Smooth muscle cell (in vitro differentiated cells): ENCODE data around the gene TMED10. TPM values are rescaled to one million over a fixed set of nuclear protein-coding genes. Genes with fewer than 3 reads are reported as not detected.
A peak's percentile ranks its signal among the peaks of the same experiment; 100 is the strongest.

Experiments
- DNase-seq: peaks from one replicate; lab custom pipeline; 2025; ENCODE audit not compliant: unreplicated experiment; lab: John Stamatoyannopoulos, UW
- H2AFZ ChIP-seq: fragments of 200-600 bp; sonication (generic); 2 replicates; pipeline ENCODE4 v1.6.0; 2016; ENCODE audit warnings: antibody characterized with exemption, low read depth, mild to moderate bottlenecking
- H3F3A ChIP-seq: fragments of 200-600 bp; sonication (generic); 2 replicates; pipeline ENCODE4 v1.6.0; 2017; ENCODE audit warnings: antibody characterized with exemption, low read depth
- H3K27ac ChIP-seq: fragments of 200-600 bp; sonication (generic); 2 replicates; pipeline ENCODE4 v1.5.1; 2016; ENCODE audit warnings: low read depth, mild to moderate bottlenecking
- H3K27me3 ChIP-seq: fragments of 200-600 bp; sonication (generic); 2 replicates; pipeline ENCODE4 v1.6.1; 2016; ENCODE audit warnings: low read depth, mild to moderate bottlenecking
- H3K36me3 ChIP-seq: fragments of 200-600 bp; sonication (generic); 2 replicates; pipeline ENCODE4 v1.5.1; 2016; ENCODE audit warnings: low read depth
- H3K4me1 ChIP-seq: fragments of 200-600 bp; sonication (generic); 2 replicates; pipeline ENCODE4 v1.5.1; 2016; ENCODE audit warnings: low read depth
- H3K4me2 ChIP-seq: fragments of 200-600 bp; sonication (generic); 2 replicates; pipeline ENCODE4 v1.6.0; 2016; ENCODE audit warnings: mild to moderate bottlenecking
- H3K4me3 ChIP-seq: fragments of 200-600 bp; sonication (generic); 2 replicates; pipeline ENCODE4 v1.5.1; 2016; ENCODE audit warnings: mild to moderate bottlenecking
- H3K79me2 ChIP-seq: fragments of 200-600 bp; sonication (generic); 2 replicates; pipeline ENCODE4 v1.6.0; 2016; ENCODE audit warnings: low read depth, mild to moderate bottlenecking
- H3K9ac ChIP-seq: fragments of 200-600 bp; sonication (generic); 2 replicates; pipeline ENCODE4 v1.6.0; 2016; ENCODE audit warnings: low read depth
- H3K9me3 ChIP-seq: fragments of 200-600 bp; sonication (generic); replicated peaks from 2 replicates; pipeline ENCODE4 v1.5.1; 2016; ENCODE audit warnings: low read depth
- H4K20me1 ChIP-seq: fragments of 200-600 bp; sonication (generic); 2 replicates; pipeline ENCODE4 v1.6.0; 2016; ENCODE audit warnings: low read depth
- CTCF ChIP-seq: fragments of 200-600 bp; sonication (generic); IDR thresholded peaks from 2 replicates; pipeline ENCODE4 v1.5.1; 2017; ENCODE audit warnings: borderline replicate concordance, mild to moderate bottlenecking, antibody characterized with exemption; ENCODE audit not compliant: insufficient read depth, poor library complexity, severe bottlenecking
- WGBS: methylation state at CpG from one replicate; pipeline ENCODE4 v1.1.7; 2016; ENCODE audit warnings: low lambda C conversion rate; 5-methylcytosine and 5-hydroxymethylcytosine counted together
- polyA plus RNA-seq: library from polyadenylated mRNA; unstranded; fragments of >200 nt; fragmentation: Nextera tagmentation; extraction: Ambion mirVana; gene quantifications from 2 replicates; pipeline ENCODE4 v1.2.1, GENCODE V29; 2016
- total RNA-seq: library from RNA; depleted of rRNA; stranded (reverse); fragments of >200 nt; gene quantifications from 2 replicates; pipeline ENCODE4 v1.2.3, GENCODE V29; 2014

The TMED10 gene
- total RNA-seq (566 and 645 TPM in 2 replicates), polyA plus RNA-seq (403 and 473 TPM in 2 replicates)

GRCh38 chr14:75176142-75176820 lies at the start of gene TMED10:
TMED10 (minus strand) TSS chr14:75176612; CDS start chr14:75176579, 33 bp downstream.
- Histone ChIP-seq H3K27ac (peak within 1 kb of the TSS; percentile 98), H3K4me2 (peak within 1 kb of the TSS; percentile 96), H3K79me2 (peaks cover 50% of the 10 kb centered on the region), H3K4me1 (peaks cover 7% of the 10 kb centered on the region), H3K36me3 (no peaks in the 10 kb centered on the region), H4K20me1 (peaks cover 38% of the 10 kb centered on the region), H2AFZ (peak within 1 kb of the TSS; percentile 90), H3K4me3 (peak within 1 kb of the TSS; percentile 80), H3K9ac (peak within 1 kb of the TSS; percentile 100), H3K9me3 (no peaks in the 10 kb centered on the region), H3F3A (no peaks in the 10 kb centered on the region), H3K27me3 (no peaks in the 10 kb centered on the region)
- peak; percentile 59 for DNase-seq
- TF ChIP-seq CTCF, result no peak
- under 1% methylated on average over 49 of the region's 49 CpGs for WGBS

- Histone ChIP-seq H3K9me3 (no peaks in the 10 kb centered on the region), H2AFZ (no peak overlapping the region), H3K4me1 (peaks cover 26% of the 10 kb centered on the region), H3F3A (peaks cover 10% of the 10 kb centered on the region), H3K27ac (no peak overlapping the region), H3K36me3 (no peaks in the 10 kb centered on the region), H3K4me2 (no peak overlapping the region), H3K4me3 (no peak overlapping the region), H4K20me1 (no peaks in the 10 kb centered on the region), H3K9ac (no peak overlapping the region), H3K27me3 (no peaks in the 10 kb centered on the region), H3K79me2 (no peaks in the 10 kb centered on the region)
- no peak for TF ChIP-seq CTCF
- no peak for DNase-seq
- WGBS, result 85% methylated on average over 2 of the region's 2 CpGs
Observed at GRCh38 chr14:75224561-75224960, 48.1 kb upstream of the TMED10 start.

GRCh38 chr14:75223664-75224154 lies 47.3 kb upstream of the TMED10 start:
- 8% methylated on average over 4 of the region's 4 CpGs for WGBS
- Histone ChIP-seq H3K9me3 (no peaks in the 10 kb centered on the region), H3K79me2 (no peaks in the 10 kb centered on the region), H3F3A (peaks cover 10% of the 10 kb centered on the region), H3K4me2 (peak overlapping the region; percentile 52), H3K9ac (no peak overlapping the region), H3K27ac (no peak overlapping the region), H2AFZ (no peak overlapping the region), H4K20me1 (no peaks in the 10 kb centered on the region), H3K36me3 (no peaks in the 10 kb centered on the region), H3K4me1 (peaks cover 26% of the 10 kb centered on the region), H3K27me3 (no peaks in the 10 kb centered on the region), H3K4me3 (no peak overlapping the region)
- DNase-seq, result no peak
- TF ChIP-seq CTCF, result no peak
